Measurements from ENCODE around the gene OSBPL1A.
A peak's percentile ranks its signal among the peaks of the same experiment; 100 is the strongest.
"Not testable (repeated sequence)": the region's sequence is repeated elsewhere in the genome, so short reads cannot be mapped to it uniquely, and the experiment has no call there.

OSBPL1A gene

DNA sequence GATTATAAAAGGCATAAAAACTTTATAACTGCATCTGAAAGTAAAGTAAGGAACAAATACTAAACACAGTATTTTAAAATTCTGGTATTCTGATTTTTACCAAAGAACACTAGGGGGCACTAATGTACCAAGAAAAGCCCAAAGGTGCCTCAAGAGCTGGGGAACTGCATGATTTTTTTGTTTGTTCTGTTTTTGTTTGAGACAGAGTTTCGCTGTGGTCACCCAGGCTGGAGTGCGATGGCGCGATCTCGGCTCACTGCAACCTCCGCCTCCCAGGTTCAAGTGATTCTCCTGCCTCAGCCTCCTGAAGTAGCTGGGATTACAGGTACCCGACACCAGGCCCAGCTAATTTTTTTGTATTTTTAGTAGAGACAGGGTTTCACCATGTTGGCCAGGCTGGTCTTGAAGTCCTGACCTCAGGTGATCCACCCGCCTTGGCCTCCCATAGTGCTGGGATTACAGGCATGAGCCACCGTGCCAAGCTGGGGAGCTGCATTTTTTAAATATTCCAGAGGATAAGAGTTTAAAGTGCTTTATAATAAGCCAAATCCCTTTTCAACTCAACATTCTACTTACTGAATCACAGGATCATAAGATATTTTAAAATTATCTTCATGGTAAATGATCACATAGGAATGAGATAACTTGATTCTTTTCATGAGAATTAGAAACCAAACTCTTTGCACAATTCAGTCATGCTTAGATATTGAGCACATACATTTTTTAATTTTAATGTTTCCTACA, 37.7 kb downstream of the OSBPL1A start:
- H3K9ac ChIP-seq (ENCODE audit: low read length) = peak overlapping the region; percentile 39; the same call in 1 of the 2 replicates
- H3K9me3 ChIP-seq (ENCODE audit: insufficient read depth, low read length); H3K27me3 ChIP-seq (ENCODE audit: low read depth, low read length); H3K27ac ChIP-seq (ENCODE audit: low read length); H2AFZ ChIP-seq (ENCODE audit: low read depth, low read length); H3K36me3 ChIP-seq (replicated peaks; ENCODE audit: low read depth, low read length); H3K79me2 ChIP-seq (ENCODE audit: low read length); H4K20me1 ChIP-seq (ENCODE audit: insufficient read depth, low read length); H3K4me1 ChIP-seq (ENCODE audit: low read length): not testable (repeated sequence)
- peak overlapping the region; percentile 41 for H3K4me2 ChIP-seq (ENCODE audit: low read length)
- peak overlapping the region; percentile 43 for H3K4me3 ChIP-seq (ENCODE audit: low read length)
- TF ChIP-seq, protein P1, sequence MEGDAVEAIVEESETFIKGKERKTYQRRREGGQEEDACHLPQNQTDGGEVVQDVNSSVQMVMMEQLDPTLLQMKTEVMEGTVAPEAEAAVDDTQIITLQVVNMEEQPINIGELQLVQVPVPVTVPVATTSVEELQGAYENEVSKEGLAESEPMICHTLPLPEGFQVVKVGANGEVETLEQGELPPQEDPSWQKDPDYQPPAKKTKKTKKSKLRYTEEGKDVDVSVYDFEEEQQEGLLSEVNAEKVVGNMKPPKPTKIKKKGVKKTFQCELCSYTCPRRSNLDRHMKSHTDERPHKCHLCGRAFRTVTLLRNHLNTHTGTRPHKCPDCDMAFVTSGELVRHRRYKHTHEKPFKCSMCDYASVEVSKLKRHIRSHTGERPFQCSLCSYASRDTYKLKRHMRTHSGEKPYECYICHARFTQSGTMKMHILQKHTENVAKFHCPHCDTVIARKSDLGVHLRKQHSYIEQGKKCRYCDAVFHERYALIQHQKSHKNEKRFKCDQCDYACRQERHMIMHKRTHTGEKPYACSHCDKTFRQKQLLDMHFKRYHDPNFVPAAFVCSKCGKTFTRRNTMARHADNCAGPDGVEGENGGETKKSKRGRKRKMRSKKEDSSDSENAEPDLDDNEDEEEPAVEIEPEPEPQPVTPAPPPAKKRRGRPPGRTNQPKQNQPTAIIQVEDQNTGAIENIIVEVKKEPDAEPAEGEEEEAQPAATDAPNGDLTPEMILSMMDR (IDR thresholded peaks at IDR 0.05; ENCODE audit: low read depth, low read length) = peak; percentile 74

DNA sequence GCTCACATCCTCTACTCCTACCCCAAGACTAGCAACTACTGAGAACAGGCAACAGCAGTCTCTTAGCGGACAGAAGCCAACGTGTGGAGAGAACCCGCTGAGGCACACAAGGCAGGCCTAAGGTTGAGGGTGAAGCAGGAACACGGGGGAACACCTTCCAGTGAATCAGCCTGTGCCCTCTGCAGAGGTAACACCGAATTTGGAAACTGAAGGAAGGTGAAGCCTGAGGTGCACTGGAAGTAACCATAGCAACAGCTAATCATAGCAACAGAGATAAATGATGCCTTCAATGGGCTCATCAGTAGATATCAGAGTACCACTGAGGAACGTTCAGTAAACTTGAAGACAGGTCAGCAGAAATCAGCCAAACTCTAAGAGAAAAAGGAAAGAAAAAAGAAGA, 43.3 kb downstream of the OSBPL1A start:
- H3K27me3 ChIP-seq (ENCODE audit: low read depth, low read length) = no peaks in the 10 kb centered on the region
- H3K27ac ChIP-seq (ENCODE audit: low read length) = no peak overlapping the region
- H3K4me2 ChIP-seq (ENCODE audit: low read length) = no peak overlapping the region
- H4K20me1 ChIP-seq (ENCODE audit: insufficient read depth, low read length) = no peaks in the 10 kb centered on the region
- no peak overlapping the region for H3K9ac ChIP-seq (ENCODE audit: low read length)
- no peaks in the 10 kb centered on the region for H3K36me3 ChIP-seq (replicated peaks; ENCODE audit: low read depth, low read length)
- no peaks in the 10 kb centered on the region for H3K4me1 ChIP-seq (ENCODE audit: low read length)
- no peak overlapping the region for H2AFZ ChIP-seq (ENCODE audit: low read depth, low read length)
- H3K79me2 ChIP-seq (ENCODE audit: low read length) = no peaks in the 10 kb centered on the region
- no peak overlapping the region for H3K4me3 ChIP-seq (ENCODE audit: low read length)
- no peak for TF ChIP-seq EZH2phosphoT487 (IDR thresholded peaks at IDR 0.05; ENCODE audit: low read depth)
- TF ChIP-seq, protein P1 (IDR thresholded peaks at IDR 0.05; ENCODE audit: low read depth, low read length) = no peak
- H3K9me3 ChIP-seq (ENCODE audit: insufficient read depth, low read length) = no peaks in the 10 kb centered on the region

DNA sequence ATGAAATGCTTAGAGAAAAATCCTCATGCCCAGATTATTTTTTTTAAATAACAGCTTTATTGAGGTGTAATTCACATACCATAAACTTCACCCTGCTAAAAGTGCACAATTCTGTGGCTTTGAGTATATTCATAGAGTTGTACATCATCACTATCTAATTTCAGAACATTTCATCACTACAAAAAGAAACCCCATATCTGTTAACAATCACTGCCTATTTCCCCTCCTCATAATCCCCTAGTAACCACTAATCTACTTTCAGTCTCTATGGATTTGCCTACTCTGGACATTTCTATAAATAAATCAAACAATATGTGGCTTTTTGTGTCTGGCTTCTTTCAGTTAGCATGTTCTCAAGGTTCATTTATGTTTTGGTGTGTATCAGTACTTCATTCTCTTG, 51.4 kb downstream of the OSBPL1A start:
- Histone ChIP-seq H2AFZ (ENCODE audit: low read depth, low read length) (no peak overlapping the region), H3K4me3 (ENCODE audit: low read length) (no peak overlapping the region), H3K79me2 (ENCODE audit: low read length) (no peaks in the 10 kb centered on the region), H3K9me3 (ENCODE audit: insufficient read depth, low read length) (no peaks in the 10 kb centered on the region), H3K36me3 (replicated peaks; ENCODE audit: low read depth, low read length) (no peaks in the 10 kb centered on the region), H3K4me1 (ENCODE audit: low read length) (peaks cover 5% of the 10 kb centered on the region; the same call in 1 of the 2 replicates), H4K20me1 (ENCODE audit: insufficient read depth, low read length) (no peaks in the 10 kb centered on the region), H3K27ac (ENCODE audit: low read length) (no peak overlapping the region), H3K27me3 (ENCODE audit: low read depth, low read length) (no peaks in the 10 kb centered on the region), H3K9ac (ENCODE audit: low read length) (no peak overlapping the region), H3K4me2 (ENCODE audit: low read length) (no peak overlapping the region)
- no peak for TF ChIP-seq EZH2phosphoT487 (IDR thresholded peaks at IDR 0.05; ENCODE audit: low read depth)
- TF ChIP-seq, protein P1 (IDR thresholded peaks at IDR 0.05; ENCODE audit: low read depth, low read length) = no peak

DNA sequence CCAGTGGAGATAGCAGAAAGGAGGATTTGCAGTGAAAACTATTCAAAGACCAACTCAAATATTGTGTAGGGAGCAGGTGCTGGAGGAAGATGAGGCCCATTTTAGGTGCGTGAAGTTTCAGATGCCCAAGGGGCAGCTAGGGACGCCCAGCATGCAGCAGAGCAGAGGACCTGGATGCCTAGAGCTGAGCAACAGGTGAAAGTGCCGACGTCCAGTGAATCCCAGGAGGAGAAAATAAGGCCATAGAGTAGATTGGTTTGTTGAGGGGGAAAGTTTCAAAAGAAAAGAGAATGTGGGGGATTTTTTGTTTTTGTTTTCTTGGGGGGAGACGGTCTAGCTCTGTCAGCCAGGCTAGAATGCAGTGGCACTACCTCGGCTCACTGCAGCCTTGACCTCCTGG, 53.1 kb downstream of the OSBPL1A start:
- H3K4me3 ChIP-seq (ENCODE audit: low read length) = no peak overlapping the region
- H3K4me2 ChIP-seq (ENCODE audit: low read length) = no peak overlapping the region
- H3K4me1 ChIP-seq (ENCODE audit: low read length) = peaks cover 5% of the 10 kb centered on the region; the same call in 1 of the 2 replicates
- no peaks in the 10 kb centered on the region for H3K9me3 ChIP-seq (ENCODE audit: insufficient read depth, low read length)
- H4K20me1 ChIP-seq (ENCODE audit: insufficient read depth, low read length) = no peaks in the 10 kb centered on the region
- no peaks in the 10 kb centered on the region for H3K27me3 ChIP-seq (ENCODE audit: low read depth, low read length)
- no peak overlapping the region for H2AFZ ChIP-seq (ENCODE audit: low read depth, low read length)
- H3K9ac ChIP-seq (ENCODE audit: low read length) = no peak overlapping the region
- TF ChIP-seq EZH2phosphoT487 (IDR thresholded peaks at IDR 0.05; ENCODE audit: low read depth) = no peak
- TF ChIP-seq, protein P1 (IDR thresholded peaks at IDR 0.05; ENCODE audit: low read depth, low read length) = no peak
- H3K79me2 ChIP-seq (ENCODE audit: low read length) = no peaks in the 10 kb centered on the region
- H3K36me3 ChIP-seq (replicated peaks; ENCODE audit: low read depth, low read length) = no peaks in the 10 kb centered on the region
- no peak overlapping the region for H3K27ac ChIP-seq (ENCODE audit: low read length)

Data from OCI-LY3 (cell line).